GM10266 (cell line): ENCODE data around the gene MAJIN.
A peak's percentile ranks its signal among the peaks of the same experiment; 100 is the strongest.

ENCODE experiments used
- DNase-seq: peaks from one replicate; pipeline ENCODE4 v3.0.0; 2012; ENCODE audit errors: extremely low spot score
- TF ChIP-seq, protein P1 (sequence below): IDR thresholded peaks from 2 replicates; pipeline ENCODE4 v1.5.1; 2012; ENCODE audit warnings: mild to moderate bottlenecking, low read depth; ENCODE audit not compliant: control insufficient read depth, insufficient read depth; ENCODE audit errors: missing control alignments

MAJIN gene

DNA sequence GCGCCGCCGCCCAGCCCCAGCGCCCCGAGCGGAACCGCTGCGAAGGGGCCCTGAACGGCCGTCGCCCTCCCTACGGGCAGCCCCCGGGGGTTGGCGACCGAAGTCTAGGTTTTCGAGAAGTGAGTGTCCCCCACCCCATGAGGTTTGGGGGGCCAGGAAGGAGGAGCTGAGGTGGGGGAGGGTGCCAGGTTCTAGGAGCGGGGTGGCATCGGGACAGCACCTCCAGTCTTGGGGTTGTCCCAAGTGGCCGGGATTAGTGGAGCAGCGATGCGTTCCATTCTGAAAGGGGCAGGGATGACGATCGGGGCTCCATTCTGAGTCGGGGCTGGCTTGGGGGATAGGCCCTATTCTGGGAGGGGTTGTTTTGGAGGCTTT lies 47.0 kb downstream of the MAJIN start:
- TF ChIP-seq, protein P1, sequence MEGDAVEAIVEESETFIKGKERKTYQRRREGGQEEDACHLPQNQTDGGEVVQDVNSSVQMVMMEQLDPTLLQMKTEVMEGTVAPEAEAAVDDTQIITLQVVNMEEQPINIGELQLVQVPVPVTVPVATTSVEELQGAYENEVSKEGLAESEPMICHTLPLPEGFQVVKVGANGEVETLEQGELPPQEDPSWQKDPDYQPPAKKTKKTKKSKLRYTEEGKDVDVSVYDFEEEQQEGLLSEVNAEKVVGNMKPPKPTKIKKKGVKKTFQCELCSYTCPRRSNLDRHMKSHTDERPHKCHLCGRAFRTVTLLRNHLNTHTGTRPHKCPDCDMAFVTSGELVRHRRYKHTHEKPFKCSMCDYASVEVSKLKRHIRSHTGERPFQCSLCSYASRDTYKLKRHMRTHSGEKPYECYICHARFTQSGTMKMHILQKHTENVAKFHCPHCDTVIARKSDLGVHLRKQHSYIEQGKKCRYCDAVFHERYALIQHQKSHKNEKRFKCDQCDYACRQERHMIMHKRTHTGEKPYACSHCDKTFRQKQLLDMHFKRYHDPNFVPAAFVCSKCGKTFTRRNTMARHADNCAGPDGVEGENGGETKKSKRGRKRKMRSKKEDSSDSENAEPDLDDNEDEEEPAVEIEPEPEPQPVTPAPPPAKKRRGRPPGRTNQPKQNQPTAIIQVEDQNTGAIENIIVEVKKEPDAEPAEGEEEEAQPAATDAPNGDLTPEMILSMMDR = no peak
- DNase-seq = peak; percentile 43

DNA sequence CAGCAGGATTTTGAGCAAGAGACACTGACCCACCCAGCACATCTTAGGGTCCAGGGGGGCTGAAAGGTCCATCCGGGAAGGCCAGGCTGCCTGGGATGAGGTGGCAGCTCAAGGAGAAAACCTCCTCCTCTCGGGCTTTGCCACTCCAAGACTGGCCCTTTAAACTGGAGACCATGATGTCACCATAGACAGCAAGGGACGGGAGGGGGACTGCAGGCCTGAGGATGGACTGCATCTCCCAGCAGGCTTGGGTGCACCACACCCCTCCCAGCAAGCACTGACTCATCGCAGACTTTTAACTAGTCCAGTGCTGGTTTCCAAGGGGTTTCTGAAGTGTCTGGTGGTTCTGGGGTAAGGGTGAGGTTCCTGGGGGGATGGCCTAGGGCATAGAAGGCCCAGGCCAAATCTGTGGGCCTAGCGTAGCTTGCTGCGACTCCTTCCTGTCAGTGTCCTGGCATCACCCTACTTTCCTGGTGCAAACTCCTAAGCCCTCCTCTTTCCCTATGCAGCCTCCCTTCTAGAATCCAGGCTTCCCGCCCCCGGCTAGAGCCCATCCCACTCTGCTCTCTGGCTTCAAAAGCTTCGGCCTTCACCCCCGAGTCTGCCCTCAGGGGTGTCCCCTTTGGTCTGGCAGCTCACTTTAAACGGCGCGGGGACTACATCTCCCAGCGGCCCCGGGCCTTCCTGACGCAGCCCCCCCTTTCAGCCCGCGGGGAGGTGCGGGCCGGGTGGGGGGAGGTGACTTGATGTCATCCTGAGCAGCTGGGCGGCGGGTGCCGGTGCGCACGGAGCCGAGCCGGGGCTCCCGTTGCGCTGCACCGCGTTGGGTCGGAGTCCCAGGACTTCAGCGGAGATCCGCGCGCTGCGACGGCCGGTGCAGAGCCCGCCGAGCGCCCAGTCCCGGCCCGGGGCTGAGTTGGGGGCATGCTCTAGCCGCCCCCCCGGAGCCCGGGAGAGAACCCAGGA lies 47.7 kb downstream of the MAJIN start, which contains the start of gene PPP2R5B:
Gene PPP2R5B, plus strand, starts transcription at position 746 of the 966 bp plus-strand sequence. CDS start 1,046 bp downstream, outside the sequence.
- peak; percentile 97 for DNase-seq
- TF ChIP-seq, protein P1 = no peak

DNA sequence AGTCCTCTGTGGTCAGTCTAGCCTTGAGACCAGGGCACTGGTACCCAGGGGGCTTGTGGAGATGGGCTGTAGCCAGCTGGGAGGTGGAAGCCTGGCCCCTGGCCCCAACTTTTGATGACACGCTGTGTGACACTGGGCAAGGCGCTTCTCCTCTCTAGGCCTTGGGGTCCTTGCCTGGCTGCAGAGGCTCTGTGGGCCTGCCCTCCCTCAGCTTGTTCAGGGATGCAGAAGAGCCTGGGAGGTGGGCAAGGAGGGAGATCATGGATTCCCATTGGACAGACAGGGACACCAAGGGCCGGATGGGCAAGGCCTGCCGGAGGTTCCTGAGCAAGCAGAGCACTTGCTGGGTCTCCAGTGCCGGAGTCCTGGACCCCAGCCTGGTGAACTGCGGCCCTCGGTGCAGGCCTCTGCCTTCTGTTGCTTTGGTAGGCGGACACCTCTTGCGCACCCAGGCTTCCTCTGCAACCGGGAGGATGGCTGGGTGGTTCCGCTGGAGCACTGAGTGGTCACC lies 48.7 kb downstream of the MAJIN start:
- DNase-seq = no peak
- TF ChIP-seq, protein P1 = no peak

DNA sequence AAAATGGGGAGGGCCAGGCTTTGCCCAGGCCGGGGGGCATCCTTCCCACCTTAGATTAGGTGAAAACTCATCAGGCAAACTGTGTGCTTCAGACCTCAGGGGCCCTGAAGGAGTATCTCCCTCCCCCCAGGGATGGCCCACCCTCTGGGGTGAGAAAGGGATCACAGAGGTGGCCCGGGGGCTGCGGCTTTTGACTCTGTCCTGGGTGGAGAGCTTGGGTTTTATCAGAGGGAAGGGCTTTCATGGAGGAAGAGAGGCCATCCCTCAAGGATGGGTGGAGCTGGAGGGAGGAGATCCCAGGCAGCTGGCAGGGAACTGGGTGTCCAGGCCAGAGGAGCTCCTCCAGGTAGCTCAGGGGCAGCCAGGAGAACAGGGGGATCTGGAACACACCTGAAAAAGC lies 50.5 kb downstream of the MAJIN start:
- TF ChIP-seq, protein P1 = no peak
- DNase-seq = no peak

DNA sequence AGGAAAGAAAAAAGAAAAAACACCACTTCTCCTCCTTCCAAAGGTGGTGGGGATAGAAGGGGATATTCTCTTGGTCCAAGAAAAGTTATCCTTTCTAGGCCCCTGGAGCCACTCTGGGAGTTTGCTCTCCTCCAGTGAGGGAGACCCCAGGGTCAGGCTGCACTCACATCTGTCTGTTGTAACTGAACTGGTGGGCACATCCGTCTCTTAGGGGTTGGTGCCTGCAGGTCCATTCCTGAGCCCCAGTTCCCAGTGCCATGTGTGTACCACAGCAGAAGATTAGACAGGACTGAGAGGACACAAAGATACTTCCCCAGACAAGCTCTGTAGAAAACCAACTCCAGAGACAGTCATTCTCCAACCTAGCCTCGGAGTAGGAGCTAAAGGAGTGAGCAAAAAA lies 51.8 kb downstream of the MAJIN start:
- DNase-seq = no peak
- TF ChIP-seq, protein P1 = no peak

DNA sequence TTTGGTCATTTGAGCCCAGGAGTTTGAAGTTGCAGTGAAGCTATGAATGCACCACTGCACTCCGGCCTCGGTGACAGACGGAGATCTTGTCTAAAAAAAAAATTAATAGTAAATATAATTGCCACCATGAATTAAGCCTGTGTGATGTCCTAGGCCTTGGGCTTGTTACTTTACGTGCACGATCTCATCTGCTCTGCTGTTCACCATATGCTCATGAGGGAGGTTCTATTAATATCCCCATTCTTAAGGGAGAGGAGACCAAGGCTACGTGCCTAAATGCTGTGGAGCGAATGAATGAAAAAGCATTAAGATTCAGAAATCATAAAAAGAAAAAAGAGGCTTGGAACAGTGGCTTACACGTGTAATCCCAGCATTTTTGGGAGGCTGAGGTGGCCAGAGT lies 52.3 kb downstream of the MAJIN start:
- no peak for DNase-seq
- TF ChIP-seq, protein P1 = no peak

DNA sequence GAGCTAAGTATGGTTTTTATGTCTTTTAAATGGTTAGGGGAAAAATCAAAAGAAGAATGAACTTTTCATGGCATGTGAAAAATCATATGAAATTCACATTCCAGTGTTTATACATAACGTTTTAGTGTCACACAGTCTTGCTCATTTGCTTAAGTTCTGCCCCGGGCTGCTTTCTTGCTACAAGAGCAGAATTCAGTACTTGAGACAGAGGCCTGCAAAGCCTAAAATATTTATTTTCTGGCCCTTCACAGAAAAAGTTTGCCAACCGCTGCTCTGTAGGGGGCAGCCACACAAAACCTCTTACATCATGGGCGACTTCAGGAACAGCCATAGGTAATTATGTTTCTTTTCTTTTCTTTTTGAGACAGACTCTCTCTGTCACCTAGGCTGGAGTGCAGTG lies 53.9 kb downstream of the MAJIN start:
- TF ChIP-seq, protein P1 = peak; percentile 42
- no peak for DNase-seq
